Measurements from ENCODE around the gene SMARCE1.

- TF ChIP-seq CTCF (IDR thresholded peaks at IDR 0.05), result no peak
- TF ChIP-seq BHLHE40 (IDR thresholded peaks at IDR 0.05; ENCODE audit: low read depth, low read length), result no peak
- no peak for TF ChIP-seq MYC (IDR thresholded peaks at IDR 0.05; ENCODE audit: borderline replicate concordance, low read length)
- TF ChIP-seq RNF2 (IDR thresholded peaks at IDR 0.05; ENCODE audit: borderline replicate concordance, low read depth), result no peak
- TF ChIP-seq MAZ (IDR thresholded peaks at IDR 0.05; ENCODE audit: borderline replicate concordance, low read depth, low read length), result no peak
Measured at GRCh38 chr17:40659911-40660310, 12.3 kb upstream of the SMARCE1 start.
